K562 (cell line): ENCODE measurements around the gene ACTL10. TPM values are rescaled to one million over a fixed set of nuclear protein-coding genes. Genes with fewer than 3 reads are reported as not detected.

ENCODE experiments used
- CBX2 ChIP-seq: fragments of 200-600 bp; sonication (generic); IDR thresholded peaks from one replicate; pipeline ENCODE4 v1.6.1; 2012; ENCODE audit warnings: mild to moderate bottlenecking, low read length, inconsistent platforms; ENCODE audit not compliant: insufficient read depth, poor library complexity, severe bottlenecking
- CCAR2 ChIP-seq: fragments of 200-400 bp; formaldehyde crosslinking; IDR thresholded peaks from 2 replicates; pipeline ENCODE4 v1.6.1; 2017; ENCODE audit warnings: mild to moderate bottlenecking, low read depth, low read length
- DNMT1 ChIP-seq: fragments of 450-650 bp; IDR thresholded peaks from 2 replicates; pipeline ENCODE4 v1.6.1; 2016; ENCODE audit warnings: antibody characterized with exemption, mild to moderate bottlenecking
- E2F6 ChIP-seq, 2 experiments: IDR thresholded peaks; 2 replicates each; pipeline ENCODE4 v1.6.1; 2011; ENCODE audit warnings: borderline replicate concordance in 1 of 2, control low read depth in 1 of 2, low read depth in 1 of 2, low read length in 1 of 2, mild to moderate bottlenecking in 1 of 2, mixed read lengths in 1 of 2, moderate library complexity in 1 of 2; ENCODE audit not compliant: insufficient read depth in 1 of 2, insufficient read length in 1 of 2, poor library complexity in 1 of 2, severe bottlenecking in 1 of 2; ENCODE audit errors: extremely low read depth in 1 of 2
- FIP1L1 ChIP-seq: fragments of 200-400 bp; formaldehyde crosslinking; IDR thresholded peaks from 2 replicates; pipeline ENCODE4 v1.6.1; 2018; ENCODE audit warnings: mild to moderate bottlenecking, low read depth, low read length; ENCODE audit not compliant: poor library complexity, severe bottlenecking
- GTF3C2 ChIP-seq: IDR thresholded peaks from 3 replicates; pipeline ENCODE4 v1.6.1; 2011; ENCODE audit warnings: borderline replicate concordance, mild to moderate bottlenecking, moderate library complexity; ENCODE audit not compliant: insufficient read length; ENCODE audit errors: extremely low read depth
- HINFP ChIP-seq: fragments of 450-650 bp; conservative IDR thresholded peaks from 2 replicates; pipeline ENCODE4 v1.6.1; 2016; ENCODE audit warnings: missing genetic modification characterization, low read depth, mild to moderate bottlenecking, control low read depth, missing compliant biosample characterization
- PHTF2 ChIP-seq: fragments of 250-450 bp; sonication (Bioruptor Pico); IDR thresholded peaks from 2 replicates; pipeline ENCODE4 v1.5.0; 2021; ENCODE audit warnings: mild to moderate bottlenecking
- RBBP5 ChIP-seq: fragments of 200-600 bp; sonication (generic); IDR thresholded peaks from 2 replicates; pipeline ENCODE4 v1.6.1; 2012; ENCODE audit warnings: borderline replicate concordance, mild to moderate bottlenecking, low read length, control low read depth, inconsistent platforms; ENCODE audit not compliant: insufficient read depth, poor library complexity, severe bottlenecking
- THRA ChIP-seq: fragments of 450-650 bp; IDR thresholded peaks from 2 replicates; pipeline ENCODE4 v1.6.1; 2017; ENCODE audit warnings: mild to moderate bottlenecking, moderate library complexity
- THRAP3 ChIP-seq: fragments of 450-650 bp; IDR thresholded peaks from 2 replicates; pipeline ENCODE4 v1.6.1; 2016; ENCODE audit warnings: mild to moderate bottlenecking, inconsistent platforms, borderline replicate concordance
- WHSC1 ChIP-seq: IDR thresholded peaks from one replicate; pipeline ENCODE4 v1.6.1; 2012; ENCODE audit warnings: low read length, control low read depth, inconsistent platforms
- ZBTB33 ChIP-seq: sonication (generic); formaldehyde crosslinking; IDR thresholded peaks from 2 replicates; pipeline ENCODE4 v1.8.1; 2023; ENCODE audit warnings: mild to moderate bottlenecking, missing genetic modification reagents
- ZNF212 ChIP-seq: fragments of 450-650 bp; formaldehyde crosslinking; IDR thresholded peaks from 2 replicates; pipeline ENCODE4 v1.4.0; 2020; ENCODE audit warnings: mild to moderate bottlenecking
- ZNF644 ChIP-seq: fragments of 200-800 bp; sonication (Bioruptor generic); IDR thresholded peaks from 2 replicates; pipeline ENCODE4 v1.6.1; 2016; ENCODE audit warnings: low read depth, missing genetic modification characterization, missing compliant biosample characterization
- polyA plus RNA-seq, 8 experiments: library from polyadenylated mRNA; depleted of rRNA in 4 of 8; stranded (reverse) in 5 of 8; unstranded in 3 of 8; fragments of >200 nt; fragmentation: Nextera tagmentation in 2 of 8; fragmentation: Illumina TruSeq in 1 of 8; extraction: Ambion mirVana in 2 of 8; extraction: Trizol in 1 of 8; gene quantifications; 2 replicates each; pipeline versions ENCODE4 v1.2.1 to v1.2.3, GENCODE V29; 2011 to 2014; ENCODE audit warnings: inconsistent platforms in 1 of 8, missing spikeins in 1 of 8
- total RNA-seq, 7 experiments: library from RNA; depleted of rRNA in 6 of 7; stranded (reverse); fragments of >200 nt in 6 of 7; fragmentation: Illumina TruSeq in 2 of 7; extraction: Trizol in 2 of 7; gene quantifications; 2 replicates each; pipeline versions ENCODE4 v1.2.1 to v1.2.3, GENCODE V29; 2011 to 2021; ENCODE audit warnings: low replicate concordance in 1 of 7

Gene ACTL10
- total and polyA plus RNA-seq, 9 of the 15 experiments (the other 6 are each of a cell fraction or from before 2014, with no cell fraction given) = 0.07 to 0.14 TPM; not detected in 7

GRCh38 chr20:33689973-33690372, 23.2 kb downstream of the ACTL10 start (continued):
- TF ChIP-seq GTF3C2 (no peak), ZNF644 (tag) (no peak), ZBTB33 (CRISPR knock-in tag) (no peak), CBX2 (no peak), HINFP (tag) (no peak), FIP1L1 (no peak), ZNF212 (CRISPR knock-in tag) (no peak), PHTF2 (CRISPR knock-in tag) (no peak), WHSC1 (no peak), THRA (no peak), CCAR2 (no peak), RBBP5 (no peak), THRAP3 (no peak), DNMT1 (no peak), E2F6 (IDR thresholded peaks at IDR 0.05; ENCODE audit: borderline replicate concordance in 1 of 2, extremely low read depth in 1 of 2, insufficient read depth in 1 of 2, insufficient read length in 1 of 2, low read depth in 1 of 2, low read length in 1 of 2, poor library complexity in 1 of 2, severe bottlenecking in 1 of 2) (peak in 1 of 2 experiments; percentile 50)
